DLD1 (cell line): Measurements from ENCODE around the gene SNRNP200.
"Not testable (repeated sequence)": the region's sequence is repeated elsewhere in the genome, so short reads cannot be mapped to it uniquely, and the experiment has no call there.

Source experiments
- in situ Hi-C: cut with HindIII; loops from 2 replicates; pipeline ENCODE4 v1.10.0; 2017; ENCODE audit warnings: low sequenced_read_pairs

Gene SNRNP200

GRCh38 chr2:96274355-96275056, 30.8 kb downstream of the SNRNP200 start:
- in situ Hi-C loops = no loop called here

- in situ Hi-C loops = no loop called here
Observed at GRCh38 chr2:96273763-96274162, 31.6 kb downstream of the SNRNP200 start.

GRCh38 chr2:96271995-96272394, 33.4 kb downstream of the SNRNP200 start:
- in situ Hi-C loops = no loop called here

- in situ Hi-C loops = no loop called here
Observed at GRCh38 chr2:96267159-96267971, 38.0 kb downstream of the SNRNP200 start.

- in situ Hi-C loops = no loop called here
Observed at GRCh38 chr2:96265840-96266679, 39.3 kb downstream of the SNRNP200 start, which contains the start of the genes CIAO1 and TMEM127. Gene CIAO1 (plus strand): TSS chr2:96266225. CDS start chr2:96266351, 126 bp downstream. Gene TMEM127 (minus strand): TSS chr2:96265997. CDS start chr2:96265381, 616 bp downstream.

GRCh38 chr2:96265349-96265839, 40.0 kb downstream of the SNRNP200 start:
- in situ Hi-C loops = no loop called here

- in situ Hi-C loops = no loop called here
Observed at GRCh38 chr2:96264656-96265348, 40.5 kb downstream of the SNRNP200 start.

- in situ Hi-C loops = no loop called here
Observed at GRCh38 chr2:96264086-96264485, 41.3 kb downstream of the SNRNP200 start.

GRCh38 chr2:96262306-96262705, 43.0 kb downstream of the SNRNP200 start:
- in situ Hi-C loops = no loop called here

GRCh38 chr2:96261328-96262003, 43.9 kb downstream of the SNRNP200 start:
- in situ Hi-C loops = no loop called here

GRCh38 chr2:96260387-96261260, 44.7 kb downstream of the SNRNP200 start:
- in situ Hi-C loops = no loop called here

GRCh38 chr2:96259497-96259921, 45.8 kb downstream of the SNRNP200 start:
- in situ Hi-C loops = no loop called here

GRCh38 chr2:96258166-96259022, 47.0 kb downstream of the SNRNP200 start:
- in situ Hi-C loops = no loop called here

- in situ Hi-C loops = not testable (repeated sequence)
Observed at GRCh38 chr2:96257744-96258143, 47.6 kb downstream of the SNRNP200 start.

- in situ Hi-C loops = no loop called here
Observed at GRCh38 chr2:96256611-96257113, 48.7 kb downstream of the SNRNP200 start.

GRCh38 chr2:96254571-96254970, 50.8 kb downstream of the SNRNP200 start:
- in situ Hi-C loops = no loop called here

- in situ Hi-C loops = no loop called here
Observed at GRCh38 chr2:96253006-96253405, 52.3 kb downstream of the SNRNP200 start.

- in situ Hi-C loops = no loop called here
Observed at GRCh38 chr2:96252526-96252925, 52.8 kb downstream of the SNRNP200 start.
